ENCODE data around the gene CDK5RAP3.

DNA sequence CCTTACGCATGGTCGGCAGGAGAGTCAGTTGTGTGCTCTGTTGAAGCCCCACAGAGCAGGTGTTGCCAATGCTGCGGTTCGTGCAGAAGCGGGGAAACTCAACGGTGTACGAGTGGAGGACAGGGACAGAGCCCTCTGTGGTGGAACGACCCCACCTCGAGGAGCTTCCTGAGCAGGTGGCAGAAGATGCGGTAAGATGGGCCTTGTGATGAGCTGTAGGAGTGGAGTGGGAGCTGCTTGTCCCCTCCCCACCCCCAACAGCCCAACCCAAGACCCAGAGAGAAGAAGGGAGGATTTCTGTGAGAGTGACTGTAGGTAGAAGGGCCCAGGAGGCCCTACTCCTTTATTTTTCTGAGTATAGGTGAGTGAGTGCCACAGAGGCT is 4.9 kb downstream of the CDK5RAP3 start:
- TF ChIP-seq, protein P1, sequence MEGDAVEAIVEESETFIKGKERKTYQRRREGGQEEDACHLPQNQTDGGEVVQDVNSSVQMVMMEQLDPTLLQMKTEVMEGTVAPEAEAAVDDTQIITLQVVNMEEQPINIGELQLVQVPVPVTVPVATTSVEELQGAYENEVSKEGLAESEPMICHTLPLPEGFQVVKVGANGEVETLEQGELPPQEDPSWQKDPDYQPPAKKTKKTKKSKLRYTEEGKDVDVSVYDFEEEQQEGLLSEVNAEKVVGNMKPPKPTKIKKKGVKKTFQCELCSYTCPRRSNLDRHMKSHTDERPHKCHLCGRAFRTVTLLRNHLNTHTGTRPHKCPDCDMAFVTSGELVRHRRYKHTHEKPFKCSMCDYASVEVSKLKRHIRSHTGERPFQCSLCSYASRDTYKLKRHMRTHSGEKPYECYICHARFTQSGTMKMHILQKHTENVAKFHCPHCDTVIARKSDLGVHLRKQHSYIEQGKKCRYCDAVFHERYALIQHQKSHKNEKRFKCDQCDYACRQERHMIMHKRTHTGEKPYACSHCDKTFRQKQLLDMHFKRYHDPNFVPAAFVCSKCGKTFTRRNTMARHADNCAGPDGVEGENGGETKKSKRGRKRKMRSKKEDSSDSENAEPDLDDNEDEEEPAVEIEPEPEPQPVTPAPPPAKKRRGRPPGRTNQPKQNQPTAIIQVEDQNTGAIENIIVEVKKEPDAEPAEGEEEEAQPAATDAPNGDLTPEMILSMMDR (IDR thresholded peaks at IDR 0.05), result no peak
- TF ChIP-seq POLR2A (IDR thresholded peaks at IDR 0.05), result no peak
